ENCODE data around the gene SYNM.

GRCh38 chr15:99121207-99121606 lies 16.3 kb downstream of the SYNM start:
- TF ChIP-seq EZH2 (IDR thresholded peaks at IDR 0.05): no peak
- TF ChIP-seq CTCF (IDR thresholded peaks at IDR 0.05 in 2 of 3, conservative IDR thresholded peaks at IDR 0.05 in 1 of 3; ENCODE audit: borderline replicate concordance in 1 of 3, insufficient read depth in 1 of 3, low read depth in 2 of 3, low read length in 2 of 3): no peak
- no peak for TF ChIP-seq MAX (IDR thresholded peaks at IDR 0.05)
- TF ChIP-seq RAD21 (IDR thresholded peaks at IDR 0.05; ENCODE audit: low read depth): no peak
- no peak for TF ChIP-seq ATF3 (IDR thresholded peaks at IDR 0.05)
- TF ChIP-seq ZNF274 (IDR thresholded peaks at IDR 0.05; ENCODE audit: low read depth, low read length): no peak
- no peak for TF ChIP-seq CEBPB (IDR thresholded peaks at IDR 0.05; ENCODE audit: low read depth)
- TF ChIP-seq POLR2A (IDR thresholded peaks at IDR 0.05; ENCODE audit: borderline replicate concordance, extremely low read depth, insufficient read depth, insufficient read length): no peak
- TF ChIP-seq ELF1 (IDR thresholded peaks at IDR 0.05; ENCODE audit: borderline replicate concordance, low read depth): no peak

Measured in HCT116 (cell line).